WTC11 (cell line): ENCODE measurements around the gene CMBL. TPM values are rescaled to one million over a fixed set of nuclear protein-coding genes. Genes with fewer than 3 reads are reported as not detected.

ENCODE experiments used
- AFF4 ChIP-seq: sonication (generic); formaldehyde crosslinking; IDR thresholded peaks from 2 replicates; pipeline ENCODE4 v1.8.1; 2023; ENCODE audit warnings: mild to moderate bottlenecking, missing genetic modification reagents, borderline replicate concordance
- ATF3 ChIP-seq: sonication (generic); formaldehyde crosslinking; conservative IDR thresholded peaks from 2 replicates; pipeline ENCODE4 v1.8.1; 2022; ENCODE audit warnings: mild to moderate bottlenecking, missing genetic modification reagents
- CBFB ChIP-seq: sonication (generic); formaldehyde crosslinking; IDR thresholded peaks from 2 replicates; pipeline ENCODE4 v1.8.1; 2022; ENCODE audit warnings: mild to moderate bottlenecking, low read depth, missing genetic modification reagents
- E2F5 ChIP-seq: sonication (generic); formaldehyde crosslinking; IDR thresholded peaks from 2 replicates; pipeline ENCODE4 v1.8.1; 2022; ENCODE audit warnings: mild to moderate bottlenecking, moderate library complexity, missing genetic modification reagents
- ELF4 ChIP-seq: sonication (generic); formaldehyde crosslinking; IDR thresholded peaks from 2 replicates; pipeline ENCODE4 v1.8.1; 2022; ENCODE audit warnings: low read depth, mild to moderate bottlenecking, moderate library complexity, missing genetic modification reagents
- ESRRA ChIP-seq: sonication (generic); formaldehyde crosslinking; IDR thresholded peaks from 2 replicates; pipeline ENCODE4 v1.8.1; 2022; ENCODE audit warnings: mild to moderate bottlenecking, missing genetic modification reagents, borderline replicate concordance
- IRF1 ChIP-seq: sonication (generic); formaldehyde crosslinking; IDR thresholded peaks from 2 replicates; pipeline ENCODE4 v1.8.0; 2023; ENCODE audit warnings: missing genetic modification reagents
- JUN ChIP-seq: sonication (generic); formaldehyde crosslinking; IDR thresholded peaks from 2 replicates; pipeline ENCODE4 v1.8.0; 2023; ENCODE audit warnings: mild to moderate bottlenecking, missing genetic modification reagents
- MXD4 ChIP-seq: fragments of 250-450 bp; sonication (Bioruptor Pico); IDR thresholded peaks from 2 replicates; pipeline ENCODE4 v1.8.0; 2021; ENCODE audit warnings: mild to moderate bottlenecking, moderate library complexity, borderline replicate concordance
- MYBL2 ChIP-seq: sonication (generic); formaldehyde crosslinking; IDR thresholded peaks from 2 replicates; pipeline ENCODE4 v1.8.1; 2023; ENCODE audit warnings: mild to moderate bottlenecking, moderate library complexity, missing genetic modification reagents
- NFE2L1 ChIP-seq: sonication (generic); formaldehyde crosslinking; IDR thresholded peaks from 2 replicates; pipeline ENCODE4 v1.8.1; 2023; ENCODE audit warnings: missing genetic modification reagents
- NR1H2 ChIP-seq: sonication (generic); formaldehyde crosslinking; IDR thresholded peaks from 2 replicates; pipeline ENCODE4 v1.9.0; 2021; ENCODE audit warnings: mild to moderate bottlenecking, moderate library complexity, missing genetic modification reagents
- NR3C1 ChIP-seq: sonication (generic); formaldehyde crosslinking; conservative IDR thresholded peaks from 2 replicates; pipeline ENCODE4 v1.8.1; 2023; ENCODE audit warnings: low read depth, mild to moderate bottlenecking, missing genetic modification reagents
- PREB ChIP-seq: sonication (generic); formaldehyde crosslinking; IDR thresholded peaks from 2 replicates; pipeline ENCODE4 v1.8.1; 2022; ENCODE audit warnings: mild to moderate bottlenecking, missing genetic modification reagents, moderate library complexity, borderline replicate concordance
- PRRX2 ChIP-seq: fragments of 250-450 bp; sonication (Bioruptor Pico); IDR thresholded peaks from 2 replicates; pipeline ENCODE4 v1.8.0; 2021; ENCODE audit warnings: mild to moderate bottlenecking
- RELA ChIP-seq: sonication (generic); formaldehyde crosslinking; IDR thresholded peaks from 2 replicates; pipeline ENCODE4 v1.8.1; 2022; ENCODE audit warnings: missing genetic modification reagents, mild to moderate bottlenecking, borderline replicate concordance
- SOX15 ChIP-seq: fragments of 250-450 bp; sonication (Bioruptor Pico); IDR thresholded peaks from 2 replicates; pipeline ENCODE4 v1.9.0; 2021; ENCODE audit warnings: mild to moderate bottlenecking
- TEAD4 ChIP-seq: sonication (generic); formaldehyde crosslinking; IDR thresholded peaks from 2 replicates; pipeline ENCODE4 v1.8.0; 2022; ENCODE audit warnings: mild to moderate bottlenecking, missing genetic modification reagents
- ZNF219 ChIP-seq: sonication (generic); formaldehyde crosslinking; IDR thresholded peaks from 2 replicates; pipeline ENCODE4 v1.8.0; 2023; ENCODE audit warnings: missing genetic modification reagents, mild to moderate bottlenecking, borderline replicate concordance
- ZNF232 ChIP-seq: sonication (generic); formaldehyde crosslinking; IDR thresholded peaks from 2 replicates; pipeline ENCODE4 v1.8.0; 2022; ENCODE audit warnings: mild to moderate bottlenecking, missing genetic modification reagents
- ZNF263 ChIP-seq: sonication (generic); formaldehyde crosslinking; IDR thresholded peaks from 2 replicates; pipeline ENCODE4 v1.8.1; 2022; ENCODE audit warnings: low read depth, mild to moderate bottlenecking, moderate library complexity, missing genetic modification reagents
- ZNF281 ChIP-seq: sonication (generic); formaldehyde crosslinking; IDR thresholded peaks from 2 replicates; pipeline ENCODE4 v1.8.0; 2023; ENCODE audit warnings: mild to moderate bottlenecking, missing genetic modification reagents
- ZNF396 ChIP-seq: fragments of 250-450 bp; sonication (Bioruptor Pico); IDR thresholded peaks from 2 replicates; pipeline ENCODE4 v1.8.0; 2021; ENCODE audit warnings: mild to moderate bottlenecking, moderate library complexity, borderline replicate concordance
- ZNF671 ChIP-seq: fragments of 250-450 bp; sonication (Bioruptor Pico); IDR thresholded peaks from 2 replicates; pipeline ENCODE4 v1.8.0; 2021; ENCODE audit warnings: mild to moderate bottlenecking
- total RNA-seq: library from RNA; stranded (reverse); gene quantifications from 3 replicates; pipeline ENCODE4 v1.2.3, GENCODE V29; 2021
- TF ChIP-seq, protein P1 (sequence below): sonication (generic); formaldehyde crosslinking; IDR thresholded peaks from 2 replicates; pipeline ENCODE4 v1.8.1; 2023; ENCODE audit warnings: mild to moderate bottlenecking, moderate library complexity, missing genetic modification reagents
- TF ChIP-seq, protein P2 (sequence below): sonication (generic); formaldehyde crosslinking; IDR thresholded peaks from 2 replicates; pipeline ENCODE4 v1.8.0; 2022; ENCODE audit warnings: mild to moderate bottlenecking, missing genetic modification reagents

Gene CMBL
- total RNA-seq, 1 experiment from 2014 or later, result 34.0 TPM

GRCh38 chr5:10249948-10250805 is 57.5 kb downstream of the CMBL start, which contains the start of gene CCT5 (continued):
- no peak for TF ChIP-seq ATF3
- TF ChIP-seq, protein P1, sequence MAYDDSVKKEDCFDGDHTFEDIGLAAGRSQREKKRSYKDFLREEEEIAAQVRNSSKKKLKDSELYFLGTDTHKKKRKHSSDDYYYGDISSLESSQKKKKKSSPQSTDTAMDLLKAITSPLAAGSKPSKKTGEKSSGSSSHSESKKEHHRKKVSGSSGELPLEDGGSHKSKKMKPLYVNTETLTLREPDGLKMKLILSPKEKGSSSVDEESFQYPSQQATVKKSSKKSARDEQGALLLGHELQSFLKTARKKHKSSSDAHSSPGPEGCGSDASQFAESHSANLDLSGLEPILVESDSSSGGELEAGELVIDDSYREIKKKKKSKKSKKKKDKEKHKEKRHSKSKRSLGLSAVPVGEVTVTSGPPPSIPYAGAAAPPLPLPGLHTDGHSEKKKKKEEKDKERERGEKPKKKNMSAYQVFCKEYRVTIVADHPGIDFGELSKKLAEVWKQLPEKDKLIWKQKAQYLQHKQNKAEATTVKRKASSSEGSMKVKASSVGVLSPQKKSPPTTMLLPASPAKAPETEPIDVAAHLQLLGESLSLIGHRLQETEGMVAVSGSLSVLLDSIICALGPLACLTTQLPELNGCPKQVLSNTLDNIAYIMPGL (CRISPR knock-in tag), result peak; percentile 72; the same call in 1 of the 2 replicates
- no peak for TF ChIP-seq ZNF396 (CRISPR knock-in tag)
- 0 out of 2 replicates have a peak, but pooled peaks have one; percentile 66 for TF ChIP-seq MYBL2 (CRISPR knock-in tag)
- no peak for TF ChIP-seq NR3C1 (CRISPR knock-in tag)
- no peak for TF ChIP-seq MXD4 (CRISPR knock-in tag)
- no peak for TF ChIP-seq SOX15 (CRISPR knock-in tag)
- TF ChIP-seq RELA (CRISPR knock-in tag), result 0 out of 2 replicates have a peak, but pooled peaks have one; percentile 84
- TF ChIP-seq ZNF263, result peak; percentile 17; the same call in 1 of the 2 replicates
- TF ChIP-seq ZNF219 (CRISPR knock-in tag), result no peak
- peak; percentile 80; the same call in 1 of the 2 replicates for TF ChIP-seq ELF4 (CRISPR knock-in tag)
- no peak for TF ChIP-seq CBFB
- TF ChIP-seq ZNF671 (CRISPR knock-in tag), result no peak
- TF ChIP-seq TEAD4 (CRISPR knock-in tag), result peak; percentile 44; the same call in 1 of the 2 replicates
- no peak for TF ChIP-seq ZNF232 (CRISPR knock-in tag)
- TF ChIP-seq IRF1 (CRISPR knock-in tag), result peak; percentile 78
- TF ChIP-seq ZNF281 (CRISPR knock-in tag), result 0 out of 2 replicates have a peak, but pooled peaks have one; percentile 53
- TF ChIP-seq PRRX2 (CRISPR knock-in tag), result no peak
- TF ChIP-seq JUN, result peak; percentile 73; the same call in 1 of the 2 replicates
- TF ChIP-seq, protein P2, sequence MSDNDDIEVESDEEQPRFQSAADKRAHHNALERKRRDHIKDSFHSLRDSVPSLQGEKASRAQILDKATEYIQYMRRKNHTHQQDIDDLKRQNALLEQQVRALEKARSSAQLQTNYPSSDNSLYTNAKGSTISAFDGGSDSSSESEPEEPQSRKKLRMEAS (CRISPR knock-in tag), result peak; percentile 95
- TF ChIP-seq E2F5 (CRISPR knock-in tag), result peak; percentile 67; the same call in 1 of the 2 replicates
- TF ChIP-seq NR1H2 (CRISPR knock-in tag), result no peak
- no peak for TF ChIP-seq PREB (CRISPR knock-in tag)
- no peak for TF ChIP-seq AFF4 (CRISPR knock-in tag)
- TF ChIP-seq ESRRA (CRISPR knock-in tag), result no peak
- no peak for TF ChIP-seq NFE2L1
